Measurements from ENCODE around the gene GATA3.

Gene GATA3

GRCh38 chr10:8039321-8039881 is 15.1 kb upstream of the GATA3 start:
- TF ChIP-seq, protein P1, sequence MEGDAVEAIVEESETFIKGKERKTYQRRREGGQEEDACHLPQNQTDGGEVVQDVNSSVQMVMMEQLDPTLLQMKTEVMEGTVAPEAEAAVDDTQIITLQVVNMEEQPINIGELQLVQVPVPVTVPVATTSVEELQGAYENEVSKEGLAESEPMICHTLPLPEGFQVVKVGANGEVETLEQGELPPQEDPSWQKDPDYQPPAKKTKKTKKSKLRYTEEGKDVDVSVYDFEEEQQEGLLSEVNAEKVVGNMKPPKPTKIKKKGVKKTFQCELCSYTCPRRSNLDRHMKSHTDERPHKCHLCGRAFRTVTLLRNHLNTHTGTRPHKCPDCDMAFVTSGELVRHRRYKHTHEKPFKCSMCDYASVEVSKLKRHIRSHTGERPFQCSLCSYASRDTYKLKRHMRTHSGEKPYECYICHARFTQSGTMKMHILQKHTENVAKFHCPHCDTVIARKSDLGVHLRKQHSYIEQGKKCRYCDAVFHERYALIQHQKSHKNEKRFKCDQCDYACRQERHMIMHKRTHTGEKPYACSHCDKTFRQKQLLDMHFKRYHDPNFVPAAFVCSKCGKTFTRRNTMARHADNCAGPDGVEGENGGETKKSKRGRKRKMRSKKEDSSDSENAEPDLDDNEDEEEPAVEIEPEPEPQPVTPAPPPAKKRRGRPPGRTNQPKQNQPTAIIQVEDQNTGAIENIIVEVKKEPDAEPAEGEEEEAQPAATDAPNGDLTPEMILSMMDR (conservative IDR thresholded peaks at IDR 0.05; ENCODE audit: low read depth, low read length), result no peak
- DNase-seq (ENCODE audit: low read depth), result no peak
- H3K4me3 ChIP-seq (ENCODE audit: low read depth, low read length), result no peak overlapping the region

- H3K4me3 ChIP-seq (ENCODE audit: low read depth, low read length), result no peak overlapping the region
- DNase-seq (ENCODE audit: low read depth), result no peak
- TF ChIP-seq, protein P1 (conservative IDR thresholded peaks at IDR 0.05; ENCODE audit: low read depth, low read length), result no peak
These were observed 13.8 kb upstream of the GATA3 start for GRCh38 chr10:8040651-8041050.

DNA sequence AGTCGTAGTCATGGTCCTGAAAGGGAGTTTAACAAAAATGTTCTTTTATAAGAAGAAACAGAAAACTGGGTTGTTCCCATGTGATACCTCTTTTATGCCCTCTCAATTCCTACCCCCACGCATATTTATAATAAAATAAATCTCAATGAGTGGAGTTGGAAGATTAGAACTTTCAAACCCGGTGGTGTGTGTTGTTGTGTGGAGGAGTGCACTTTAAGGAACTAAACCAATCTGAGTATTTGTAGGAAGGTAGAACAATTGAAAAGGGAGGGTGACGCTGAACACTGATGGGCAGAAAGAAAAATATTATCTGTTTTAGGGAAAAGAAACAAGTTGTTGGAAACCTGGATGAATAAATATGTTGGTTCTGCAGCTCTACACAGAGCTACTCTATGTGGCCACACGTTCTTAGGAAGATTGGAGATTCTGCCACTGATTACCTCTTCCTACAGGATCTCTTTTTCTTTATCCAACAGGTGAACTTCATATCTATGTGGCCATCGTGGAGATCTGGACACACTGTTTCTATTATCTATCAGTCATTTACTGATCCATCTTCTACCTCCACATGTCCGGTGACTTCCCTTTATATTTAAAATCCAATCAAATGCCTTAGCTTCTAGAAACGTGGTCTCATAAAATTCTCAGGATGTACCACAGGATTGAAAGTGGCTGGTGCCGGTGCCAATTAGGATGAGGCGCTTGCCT is 13.1 kb upstream of the GATA3 start:
- no peak for DNase-seq (ENCODE audit: low read depth)
- no peak overlapping the region for H3K4me3 ChIP-seq (ENCODE audit: low read depth, low read length)
- TF ChIP-seq, protein P1 (conservative IDR thresholded peaks at IDR 0.05; ENCODE audit: low read depth, low read length), result no peak

GRCh38 chr10:8041992-8042720 is 12.3 kb upstream of the GATA3 start:
- TF ChIP-seq, protein P1 (conservative IDR thresholded peaks at IDR 0.05; ENCODE audit: low read depth, low read length), result no peak
- H3K4me3 ChIP-seq (ENCODE audit: low read depth, low read length), result no peak overlapping the region
- no peak for DNase-seq (ENCODE audit: low read depth)

GRCh38 chr10:8042721-8043568 is 11.5 kb upstream of the GATA3 start:
- H3K4me3 ChIP-seq (ENCODE audit: low read depth, low read length), result no peak overlapping the region
- no peak for DNase-seq (ENCODE audit: low read depth)

More at GRCh38 chr10:8042721-8043568, 11.5 kb upstream of the GATA3 start:
- TF ChIP-seq, protein P1 (conservative IDR thresholded peaks at IDR 0.05; ENCODE audit: low read depth, low read length), result no peak

All from choroid plexus epithelial cell (primary cell).